HG03135 (cell line): ENCODE results near the gene OXCT1.
A peak's percentile ranks its signal among the peaks of the same experiment; 100 is the strongest.
"Not testable (repeated sequence)": the region's sequence is repeated elsewhere in the genome, so short reads cannot be mapped to it uniquely, and the experiment has no call there.

Source experiments
- ATAC-seq: cut with Tn5 transposase; IDR thresholded peaks from one replicate; pipeline ENCODE4 v1.9.1; 2021; ENCODE audit warnings: mild to moderate bottlenecking, moderate library complexity; ENCODE audit not compliant: unreplicated experiment

OXCT1 gene

DNA sequence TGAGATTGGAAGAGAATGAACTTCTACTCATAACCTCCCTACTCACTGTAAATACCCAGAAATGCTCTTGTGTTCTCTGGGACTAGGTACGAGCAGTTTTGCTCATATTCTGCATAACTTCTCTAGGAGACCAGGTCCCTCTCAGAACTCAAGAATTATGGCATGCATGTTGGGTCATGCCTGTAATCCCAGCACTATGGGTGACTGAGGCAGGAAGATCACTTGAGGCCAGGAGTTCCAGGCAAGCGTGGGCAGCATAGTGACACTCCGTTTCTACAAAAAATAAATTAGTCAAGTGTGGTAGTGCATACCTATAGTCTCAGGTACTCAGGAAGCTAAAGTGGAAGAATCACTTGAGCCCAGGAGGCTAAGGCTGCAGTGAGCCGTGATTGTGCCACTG, 141.9 kb downstream of the OXCT1 start:
- no peak for ATAC-seq

DNA sequence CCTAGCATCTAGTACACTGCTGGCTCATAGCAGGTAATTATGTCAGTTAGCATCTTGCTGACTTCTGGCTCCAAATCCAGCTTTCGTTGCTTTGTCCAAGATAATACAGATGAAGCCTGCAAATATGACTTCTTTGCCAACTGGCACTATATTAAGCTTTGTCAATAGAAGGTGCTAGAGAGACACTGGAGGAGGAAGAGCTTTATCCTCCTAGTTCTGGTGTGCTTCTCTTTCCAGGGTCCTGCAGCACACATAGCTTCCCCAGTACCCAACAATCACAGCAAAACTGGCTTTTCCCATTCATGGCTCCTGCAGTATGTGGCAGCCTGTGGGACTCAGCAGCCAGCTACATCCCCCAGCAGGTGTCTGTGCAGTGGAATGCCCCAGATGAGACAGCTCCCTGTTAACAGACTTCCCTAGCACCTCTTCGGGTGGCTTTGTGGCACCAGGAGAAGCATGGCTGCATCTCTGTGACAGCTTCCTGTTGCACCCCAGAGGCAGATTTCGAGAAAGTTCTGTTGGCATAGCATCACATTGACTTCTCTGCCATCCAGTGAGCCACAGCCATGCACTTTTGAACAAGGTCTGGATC, 147.8 kb downstream of the OXCT1 start:
- no peak for ATAC-seq

DNA sequence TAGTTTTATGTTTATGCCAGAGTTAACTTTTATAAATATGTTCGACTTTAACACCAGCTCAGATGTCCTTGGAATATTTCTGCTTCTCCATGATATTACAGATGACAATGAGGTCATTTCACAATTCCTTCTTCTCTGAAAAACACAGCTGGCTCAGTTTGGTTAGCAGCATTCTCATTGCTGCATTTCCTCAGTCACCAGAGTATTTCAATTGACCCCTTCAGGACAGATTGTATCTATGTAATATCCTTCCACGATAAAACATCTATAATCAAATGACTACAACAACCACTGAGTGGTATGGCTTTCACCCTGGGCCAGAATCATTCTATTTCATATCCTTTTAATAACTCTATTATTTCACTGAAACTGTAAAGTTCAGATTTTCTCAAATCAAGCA, 148.7 kb downstream of the OXCT1 start:
- no peak for ATAC-seq

DNA sequence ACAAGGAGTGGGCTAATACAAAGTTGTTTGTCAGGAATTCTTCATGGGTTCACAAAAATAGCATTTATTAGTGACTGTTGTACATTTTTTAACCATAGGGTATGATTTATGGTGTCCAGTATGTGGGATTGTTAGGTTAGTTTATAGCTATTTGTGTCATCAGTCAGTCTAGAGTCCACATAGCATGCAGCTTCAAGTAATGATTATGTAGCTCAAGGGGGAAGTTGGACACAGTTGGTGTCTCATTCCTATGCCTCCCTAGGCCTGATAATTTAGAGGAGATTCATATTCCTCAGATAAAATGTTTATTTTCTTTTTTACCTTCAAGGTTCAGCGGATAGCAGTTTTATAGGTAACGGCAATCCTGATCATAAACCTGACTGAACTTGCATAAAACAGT, 153.8 kb downstream of the OXCT1 start:
- no peak for ATAC-seq

DNA sequence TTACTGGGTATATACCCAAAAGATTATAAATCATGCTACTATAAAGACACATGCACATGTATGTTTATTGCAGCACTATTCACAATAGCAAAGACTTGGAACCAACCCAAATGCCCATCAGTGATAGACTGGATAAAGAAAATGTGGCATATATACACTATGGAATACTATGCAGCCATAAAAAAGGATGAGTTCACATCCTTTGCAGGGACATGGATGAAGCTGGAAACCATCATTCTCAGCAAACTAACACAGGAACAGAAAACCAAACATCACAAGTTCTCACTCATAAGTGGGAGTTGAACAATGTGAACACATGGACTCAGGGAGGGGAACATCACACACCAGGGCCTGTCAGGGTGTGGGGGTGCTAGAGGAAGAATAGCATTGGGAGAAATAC, 155.8 kb downstream of the OXCT1 start:
- not testable (repeated sequence) for ATAC-seq

DNA sequence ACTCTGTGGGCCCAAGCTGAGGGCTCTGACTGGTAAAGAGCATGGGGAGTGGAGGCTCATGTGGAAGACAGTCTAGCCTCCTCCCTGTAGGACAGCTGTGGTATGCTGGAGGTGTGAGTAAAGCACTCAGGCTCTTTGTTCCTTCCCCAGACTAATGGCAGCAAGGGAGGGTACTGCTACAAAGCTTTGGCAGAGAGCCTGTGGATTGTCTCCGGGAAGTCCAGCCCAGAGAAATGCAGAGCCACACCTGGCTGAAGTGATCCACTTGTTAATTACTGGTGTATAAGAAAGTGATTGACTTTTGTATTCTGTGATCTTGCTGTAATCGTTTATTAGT, 161.7 kb downstream of the OXCT1 start:
- ATAC-seq, result peak; percentile 34

DNA sequence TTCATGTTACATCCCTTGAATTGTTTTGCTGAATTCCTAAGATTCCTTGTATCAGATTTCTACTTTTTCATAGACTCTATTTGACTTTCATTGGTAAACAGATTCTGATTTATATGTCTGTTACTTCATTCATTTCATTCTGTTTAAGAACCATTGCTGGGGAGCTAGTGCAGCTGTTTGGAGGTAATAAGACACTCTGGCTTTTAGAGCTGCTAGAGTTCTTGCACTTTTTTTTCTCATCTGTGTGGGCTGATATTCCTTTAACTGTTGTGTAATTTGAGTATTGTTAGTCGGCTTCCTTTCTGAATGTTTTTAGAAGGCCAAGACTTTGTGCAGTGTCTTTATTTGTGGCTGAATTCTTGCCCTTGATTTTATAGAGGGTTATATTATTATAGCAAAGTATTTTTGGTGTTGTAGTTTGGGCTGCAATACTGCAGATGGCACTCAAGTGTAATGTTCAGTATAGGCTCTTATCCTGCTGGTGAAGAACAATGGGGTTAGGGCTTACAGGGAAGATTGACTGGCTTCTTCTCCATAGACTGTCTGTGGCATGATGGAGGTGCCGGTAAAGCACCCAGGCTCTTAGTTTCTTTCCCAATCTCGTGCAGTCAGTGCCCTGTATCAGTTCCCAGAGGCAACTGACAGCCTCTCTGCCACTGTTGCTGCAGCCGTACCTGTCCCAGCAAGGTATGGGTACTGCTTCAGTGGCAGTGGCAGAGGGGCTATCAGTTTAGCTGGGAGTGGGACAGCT, 162.2 kb downstream of the OXCT1 start:
- ATAC-seq, result peak; percentile 75

DNA sequence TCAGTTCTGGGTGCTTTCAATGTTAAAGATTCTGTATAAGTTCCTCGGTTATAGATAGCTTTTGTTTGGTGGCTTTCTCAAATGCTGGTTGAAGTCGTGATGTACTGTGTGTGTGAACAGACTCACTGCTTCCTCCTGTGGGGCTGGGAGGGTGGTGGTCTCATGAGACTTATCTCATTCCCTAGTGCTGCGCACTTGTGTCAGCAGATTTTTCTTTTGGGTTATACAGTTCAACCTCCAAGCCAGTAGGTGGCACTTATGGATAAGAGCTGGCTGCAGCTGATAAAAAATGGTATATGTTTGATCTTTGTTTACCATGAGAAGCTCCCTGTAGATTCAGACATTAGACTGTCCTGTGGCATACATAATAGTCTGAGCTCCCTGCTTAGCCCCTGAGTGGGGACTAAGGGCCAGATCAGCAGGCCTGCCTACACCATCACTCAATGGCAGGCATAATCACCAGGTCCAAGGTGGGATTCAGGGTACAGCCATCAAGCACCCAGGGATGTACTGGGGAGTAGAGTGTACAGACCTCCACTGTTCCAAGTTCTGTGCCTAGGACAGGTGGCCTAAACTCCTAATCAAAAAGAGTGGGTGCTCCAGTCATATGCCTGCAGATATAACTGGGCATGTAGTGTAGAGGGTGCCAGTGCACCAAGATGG, 174.2 kb downstream of the OXCT1 start:
- peak; percentile 66 for ATAC-seq

DNA sequence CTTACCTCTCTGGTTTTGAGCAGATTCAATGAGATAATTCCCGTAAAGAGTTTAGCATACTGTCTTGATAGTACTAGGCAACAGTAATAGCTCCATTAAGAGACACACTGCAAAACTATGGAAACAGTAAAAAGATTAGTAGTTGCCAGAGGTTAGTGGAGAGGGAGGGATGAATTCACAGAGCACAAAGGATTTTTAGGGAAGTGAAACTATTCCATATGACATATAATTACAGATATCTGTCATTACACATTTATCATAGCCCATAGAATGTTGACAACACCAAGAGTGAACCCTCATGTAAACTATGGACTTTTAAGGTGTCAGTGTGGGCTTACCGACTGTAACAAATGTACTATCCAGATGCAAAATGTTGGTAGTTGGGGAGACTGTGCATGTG, 183.5 kb downstream of the OXCT1 start:
- ATAC-seq, result no peak

DNA sequence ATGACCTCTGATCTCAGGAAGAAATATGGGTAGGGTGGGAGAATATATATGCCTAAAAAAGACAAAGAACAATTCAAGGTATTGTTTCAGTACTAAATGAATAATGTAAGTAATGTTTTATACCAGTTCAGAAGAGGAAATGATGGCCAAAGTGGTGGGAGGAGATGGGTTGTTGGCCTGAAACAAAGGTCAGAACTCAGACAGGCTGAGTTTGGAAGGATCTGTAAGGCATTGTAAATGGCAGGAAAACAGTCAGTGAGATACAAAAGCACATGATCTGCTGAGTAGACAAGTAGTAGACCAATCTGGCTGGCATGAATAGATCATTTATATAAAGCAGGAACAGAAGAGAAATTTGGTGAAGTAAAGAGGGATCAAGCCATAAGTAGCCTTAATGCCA, 184.0 kb downstream of the OXCT1 start:
- ATAC-seq, result no peak

DNA sequence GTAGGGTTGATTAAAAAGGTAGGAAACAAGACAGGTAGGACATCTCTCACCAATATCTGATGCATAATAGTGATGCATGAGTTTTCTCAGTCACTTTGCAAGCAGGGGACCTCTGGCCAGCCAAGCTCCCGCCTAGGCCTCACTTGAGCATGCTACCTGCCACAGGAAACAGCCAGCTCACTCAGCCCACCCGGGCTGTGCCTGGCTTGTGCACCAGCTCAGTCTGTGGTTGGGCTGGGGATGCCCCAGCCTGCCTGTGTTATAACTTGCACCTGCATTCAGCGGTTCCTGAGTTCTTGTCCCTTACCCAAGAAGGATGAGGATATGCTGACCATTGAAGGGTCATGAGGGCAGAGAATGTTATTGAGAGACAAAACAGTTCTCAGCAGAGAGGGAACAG, 187.0 kb downstream of the OXCT1 start:
- no peak for ATAC-seq

DNA sequence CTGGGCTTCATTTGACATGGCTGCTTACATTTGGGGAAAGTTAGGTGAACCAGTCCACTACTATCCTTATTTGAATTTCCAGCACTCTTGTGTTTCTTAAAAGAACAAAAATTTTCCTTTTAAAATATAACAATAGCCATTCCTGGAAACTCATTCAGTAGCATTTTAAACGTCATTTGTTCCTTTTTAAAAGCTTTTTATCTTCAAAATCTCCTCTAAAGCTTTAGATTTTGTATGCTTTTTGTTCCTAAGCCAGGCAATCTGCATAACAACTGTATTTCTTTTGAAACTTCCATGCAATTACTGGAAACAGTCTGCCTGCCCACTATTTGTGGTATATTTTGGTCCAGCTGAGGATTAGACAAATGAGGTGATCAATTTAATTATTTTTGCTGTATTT, 187.6 kb downstream of the OXCT1 start:
- no peak for ATAC-seq

DNA sequence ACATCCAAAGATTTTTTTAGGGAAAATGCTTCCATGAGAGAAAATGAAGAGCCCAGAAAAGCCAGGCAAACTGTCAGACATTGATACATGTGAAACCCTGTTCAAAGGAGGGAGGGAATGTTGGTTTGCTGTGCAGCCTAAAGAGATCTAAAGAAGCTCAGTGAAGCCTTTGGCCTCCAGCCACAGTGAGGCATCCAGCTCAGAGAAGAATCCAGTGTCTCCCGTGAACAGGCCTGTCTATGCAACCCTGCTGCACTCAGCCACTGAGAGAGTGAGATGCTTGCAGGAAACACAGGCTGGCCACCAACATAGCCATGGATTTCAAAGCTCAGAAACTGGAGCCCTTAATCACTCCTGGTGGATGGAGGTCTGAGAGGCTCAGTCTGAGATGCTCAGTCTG, 188.4 kb downstream of the OXCT1 start:
- ATAC-seq, result no peak
